Urinary bladder (tissue), 4 donors: ENCODE data around the gene RPS23. TPM values are rescaled to one million over a fixed set of nuclear protein-coding genes. Genes with fewer than 3 reads are reported as not detected.

Experiments
- DNase-seq: peaks from one replicate; pipeline ENCODE4 v3.0.0-alpha.2; 2015; ENCODE audit errors: extremely low spot score
- H3K27ac ChIP-seq: one replicate; pipeline ENCODE4 v1.5.1; 2013; ENCODE audit warnings: low read depth, mild to moderate bottlenecking, moderate library complexity
- H3K36me3 ChIP-seq: one replicate; pipeline ENCODE4 v1.6.1; 2013; ENCODE audit warnings: mild to moderate bottlenecking, moderate library complexity; ENCODE audit not compliant: insufficient read depth
- H3K4me1 ChIP-seq: one replicate; pipeline ENCODE4 v1.6.1; 2013; ENCODE audit warnings: mild to moderate bottlenecking, moderate library complexity; ENCODE audit not compliant: insufficient read depth
- H3K4me3 ChIP-seq: one replicate; pipeline ENCODE4 v1.5.1; 2013; ENCODE audit warnings: low read depth, low read length
- WGBS: extraction: QIAGEN DNeasy Blood & Tissue Kit; methylation state at CpG from one replicate; pipeline ENCODE4 v1.1.7; 2013; 5-methylcytosine and 5-hydroxymethylcytosine counted together
- polyA plus RNA-seq: library from polyadenylated mRNA; stranded (reverse); fragments of 200-250 nt; gene quantifications from one replicate; pipeline ENCODE4 v1.2.3, GENCODE V29; 2013
- small RNA-seq: library from RNA; depleted of rRNA; stranded (forward); fragments of <200 nt; gene quantifications from one replicate; pipeline ENCODE3, GENCODE V24; 2014
- total RNA-seq: library from RNA; depleted of rRNA; stranded (reverse); fragments of >200 nt; gene quantifications from one replicate; pipeline ENCODE4 v1.2.3, GENCODE V29; 2014
- donor health status: healthy with polysubstance abuse.
- donor health status: healthy.

Gene RPS23
- total and polyA plus RNA-seq, 2 donors: 2,798 to 4,564 TPM

DNA sequence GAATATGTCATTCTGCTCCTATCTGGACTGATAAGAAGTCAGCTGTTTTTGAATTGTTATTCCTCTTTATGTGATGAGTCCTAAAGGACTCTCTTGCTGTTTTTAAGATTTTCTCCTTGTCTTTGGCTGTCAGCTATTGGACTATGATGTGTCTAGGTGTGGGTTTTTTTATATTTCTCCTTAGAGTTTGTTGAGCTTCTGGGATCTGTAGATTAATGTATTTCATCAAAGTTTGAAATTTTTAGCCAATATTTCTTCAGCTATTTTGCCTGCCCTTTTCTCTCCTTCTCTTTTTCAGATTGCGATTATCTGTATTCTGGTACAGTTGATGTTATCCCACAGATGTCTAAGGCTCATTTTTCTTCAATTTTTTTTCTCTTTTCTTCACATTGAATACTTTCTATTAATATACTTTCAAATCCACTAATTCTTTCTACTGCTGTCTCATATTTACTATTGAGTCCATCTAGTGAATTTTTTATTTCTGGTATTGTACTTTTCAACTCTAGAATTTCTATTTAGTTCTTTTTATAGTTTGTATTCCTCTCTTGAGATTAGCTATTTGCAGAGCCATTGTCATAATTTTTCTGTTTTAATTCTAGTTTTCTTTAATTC is 31.1 kb downstream of the RPS23 start:
- no peak overlapping the region for H3K4me3 ChIP-seq
- no peaks in the 10 kb centered on the region for H3K36me3 ChIP-seq
- no peak for DNase-seq
- no peaks in the 10 kb centered on the region for H3K4me1 ChIP-seq
- no peak overlapping the region for H3K27ac ChIP-seq
- WGBS: 98% methylated on average over 1 of the region's 1 CpG

GRCh38 chr5:82244854-82245635 is 33.1 kb downstream of the RPS23 start:
- Histone ChIP-seq H3K4me1 (no peaks in the 10 kb centered on the region), H3K27ac (no peak overlapping the region), H3K36me3 (no peaks in the 10 kb centered on the region), H3K4me3 (no peak overlapping the region)
- 50% methylated on average over 6 of the region's 6 CpGs for whole genome bisulfite sequencing
- DNase-seq: no peak

- no peak for DNase-seq
- WGBS: 95% methylated on average over 2 of the region's 2 CpGs
- Histone ChIP-seq H3K4me3 (no peak overlapping the region), H3K4me1 (no peaks in the 10 kb centered on the region), H3K27ac (no peak overlapping the region), H3K36me3 (no peaks in the 10 kb centered on the region)
These were observed 34.0 kb downstream of the RPS23 start for GRCh38 chr5:82244151-82244550.

- H3K4me3 ChIP-seq: no peak overlapping the region
- WGBS: 71% methylated on average over 5 of the region's 5 CpGs
- H3K4me1 ChIP-seq: no peaks in the 10 kb centered on the region
- H3K27ac ChIP-seq: no peak overlapping the region
- H3K36me3 ChIP-seq: no peaks in the 10 kb centered on the region
- no peak for DNase-seq
These were observed 43.3 kb downstream of the RPS23 start for GRCh38 chr5:82234885-82235284.

- H3K27ac ChIP-seq: no peak overlapping the region
- H3K4me1 ChIP-seq: no peaks in the 10 kb centered on the region
- no peak overlapping the region for H3K4me3 ChIP-seq
- 24% methylated on average over 7 of the region's 7 CpGs for WGBS
- peak; percentile 28 for DNase-seq
- H3K36me3 ChIP-seq: no peaks in the 10 kb centered on the region
These were observed 52.5 kb downstream of the RPS23 start for GRCh38 chr5:82225525-82226172.

Small RNA genes lying within 50 kb of the gene (small RNA-seq; reads per million reads assigned to genes)
- not detected for gene AC010598.1
